Activated CD4-positive, alpha-beta memory T cell treated with anti-CD3 and anti-CD28 coated beads for 36 hours (primary cell): ENCODE results near the gene BUB3. TPM values are rescaled to one million over a fixed set of nuclear protein-coding genes. Genes with fewer than 3 reads are reported as not detected.

Source experiments
- CTCF ChIA-PET: fragments of 350-600 bp; sonication (Branson Sonifier 250); formaldehyde crosslinking; loops from one replicate; lab custom pipeline; 2021; ENCODE audit warnings: antibody characterized with exemption, inconsistent platforms; lab: Charles Lee
- POLR2A ChIA-PET: fragments of 350-600 bp; sonication (Branson Sonifier 250); formaldehyde crosslinking; loops from one replicate; lab custom pipeline; 2021; ENCODE audit warnings: antibody characterized with exemption; lab: Charles Lee
- DNase-seq: peaks from one replicate; pipeline ENCODE4 v3.0.0-alpha.2; 2020
- H3K27ac Mint-ChIP-seq: one replicate; pipeline ENCODE4 v1.8.0; 2021; ENCODE audit warnings: mixed read lengths
- H3K27me3 Mint-ChIP-seq: one replicate; pipeline ENCODE4 v1.8.0; 2021; ENCODE audit warnings: mixed read lengths
- H3K36me3 Mint-ChIP-seq: one replicate; pipeline ENCODE4 v1.8.0; 2021; ENCODE audit warnings: mixed read lengths
- H3K4me1 Mint-ChIP-seq: one replicate; pipeline ENCODE4 v1.8.0; 2021; ENCODE audit warnings: low read depth, mixed read lengths
- H3K4me3 Mint-ChIP-seq: one replicate; pipeline ENCODE4 v1.8.0; 2021; ENCODE audit warnings: mild to moderate bottlenecking, mixed read lengths
- H3K9me3 Mint-ChIP-seq: one replicate; pipeline ENCODE4 v1.8.0; 2021; ENCODE audit warnings: mixed read lengths
- intact Hi-C: fragments of 100-400 bp; cut with micrococcal nuclease; formaldehyde crosslinking; loops from one replicate; pipeline ENCODE4 v1.15.1; 2023
- total RNA-seq, 2 experiments: library from RNA; stranded (reverse); gene quantifications; one replicate each; pipeline ENCODE4 v1.2.3, GENCODE V29; 2021

BUB3 gene
- total RNA-seq, 2 experiments from 2014 or later = 259 to 265 TPM

- H3K27me3 Mint-ChIP-seq = peaks cover 46% of the 10 kb centered on the region
- intact Hi-C loops = loop anchor here (2.0 to 10.0 kb wide), 2 partner anchors 16 to 946 kb away; partner anchors contain the start of gene CHST15
- CTCF ChIA-PET = interaction anchor here (1.1 to 4.0 kb wide), 3 partner anchors 9 to 169 kb away, joined by 5 to 24 read pairs (median 22); partner anchors contain the start of gene PSTK
- peaks cover 52% of the 10 kb centered on the region for H3K4me1 Mint-ChIP-seq
- peaks cover 5% of the 10 kb centered on the region for H3K36me3 Mint-ChIP-seq
- no peak for DNase-seq
- H3K4me3 Mint-ChIP-seq = peak overlapping the region; percentile 58
- POLR2A ChIA-PET = interaction anchor here (1.2 kb wide), 1 partner anchor 14 kb away, joined by 3 read pairs; no protein-coding TSS in a partner anchor
- no peaks in the 10 kb centered on the region for H3K9me3 Mint-ChIP-seq
- peak overlapping the region; percentile 39 for H3K27ac Mint-ChIP-seq
These were observed 5.0 kb upstream of the BUB3 start for GRCh38 chr10:123149162-123149567.

GRCh38 chr10:123149568-123150270 is 4.5 kb upstream of the BUB3 start:
- Mint-ChIP-seq H3K4me3 (peak overlapping the region; percentile 73), H3K4me1 (peaks cover 47% of the 10 kb centered on the region), H3K9me3 (no peaks in the 10 kb centered on the region), H3K27ac (no peak overlapping the region), H3K36me3 (peaks cover 7% of the 10 kb centered on the region), H3K27me3 (peaks cover 40% of the 10 kb centered on the region)
- CTCF ChIA-PET = interaction anchor here (1.1 to 4.0 kb wide), 3 partner anchors 9 to 169 kb away, joined by 5 to 24 read pairs (median 22); partner anchors contain the start of gene PSTK
- POLR2A ChIA-PET = interaction anchor here (0.9 to 1.2 kb wide), 5 partner anchors 9 to 137 kb away, joined by 3 to 4 read pairs (median 3); no protein-coding TSS in a partner anchor
- intact Hi-C loops = loop anchor here (2.0 to 10.0 kb wide), 5 partner anchors 17 to 1645 kb away; partner anchors contain the start of genes C10orf88, CHST15, EEF1AKMT2 and LHPP
- DNase-seq = peak; percentile 59

GRCh38 chr10:123150271-123150985 is 3.8 kb upstream of the BUB3 start:
- intact Hi-C loops = loop anchor here (5.0 to 10.0 kb wide), 3 partner anchors 198 to 1644 kb away; partner anchors contain the start of genes C10orf88, EEF1AKMT2 and LHPP
- peaks cover 42% of the 10 kb centered on the region for H3K4me1 Mint-ChIP-seq
- no peak overlapping the region for H3K27ac Mint-ChIP-seq
- ChIA-PET CTCF (interaction anchor here (1.6 to 4.0 kb wide), 3 partner anchors 10 to 107 kb away, joined by 3 to 24 read pairs (median 22); no protein-coding TSS in a partner anchor), POLR2A (interaction anchor here (0.9 to 1.2 kb wide), 6 partner anchors 9 to 136 kb away, joined by 3 to 4 read pairs (median 3); no protein-coding TSS in a partner anchor)
- no peaks in the 10 kb centered on the region for H3K9me3 Mint-ChIP-seq
- H3K36me3 Mint-ChIP-seq = peaks cover 14% of the 10 kb centered on the region
- peak; percentile 54 for DNase-seq
- H3K4me3 Mint-ChIP-seq = peak overlapping the region; percentile 73
- peaks cover 33% of the 10 kb centered on the region for H3K27me3 Mint-ChIP-seq

GRCh38 chr10:123150986-123151736 is 3.0 kb upstream of the BUB3 start:
- Mint-ChIP-seq H3K4me3 (peak overlapping the region; percentile 65), H3K27me3 (peaks cover 26% of the 10 kb centered on the region), H3K4me1 (peaks cover 42% of the 10 kb centered on the region), H3K36me3 (peaks cover 20% of the 10 kb centered on the region), H3K9me3 (no peaks in the 10 kb centered on the region), H3K27ac (no peak overlapping the region)
- intact Hi-C loops = loop anchor here (5.0 to 10.0 kb wide), 3 partner anchors 199 to 1644 kb away; partner anchors contain the start of genes C10orf88, EEF1AKMT2 and LHPP
- peak; percentile 54 for DNase-seq
- POLR2A ChIA-PET = interaction anchor here (0.9 to 1.0 kb wide), 2 partner anchors 8 to 10 kb away, joined by 3 read pairs; no protein-coding TSS in a partner anchor
- CTCF ChIA-PET = interaction anchor here (1.6 to 4.0 kb wide), 3 partner anchors 11 to 108 kb away, joined by 3 to 24 read pairs (median 22); no protein-coding TSS in a partner anchor

GRCh38 chr10:123151737-123152135 is 2.5 kb upstream of the BUB3 start:
- H3K27ac Mint-ChIP-seq = no peak overlapping the region
- CTCF ChIA-PET = interaction anchor here (1.6 to 4.0 kb wide), 3 partner anchors 12 to 108 kb away, joined by 3 to 24 read pairs (median 22); no protein-coding TSS in a partner anchor
- DNase-seq = no peak
- intact Hi-C loops = loop anchor here (5.0 to 10.0 kb wide), 3 partner anchors 199 to 1643 kb away; partner anchors contain the start of genes C10orf88, EEF1AKMT2 and LHPP
- H3K27me3 Mint-ChIP-seq = peaks cover 23% of the 10 kb centered on the region
- peaks cover 25% of the 10 kb centered on the region for H3K36me3 Mint-ChIP-seq
- POLR2A ChIA-PET = no interaction called here
- peak overlapping the region; percentile 65 for H3K4me3 Mint-ChIP-seq
- H3K4me1 Mint-ChIP-seq = peaks cover 46% of the 10 kb centered on the region
- no peaks in the 10 kb centered on the region for H3K9me3 Mint-ChIP-seq

GRCh38 chr10:123153486-123154091 is 613 bp upstream of the BUB3 start:
- Mint-ChIP-seq H3K27ac (peak overlapping the region; percentile 100), H3K36me3 (peaks cover 44% of the 10 kb centered on the region), H3K4me1 (peaks cover 60% of the 10 kb centered on the region), H3K27me3 (peaks cover 16% of the 10 kb centered on the region), H3K4me3 (peak overlapping the region; percentile 100), H3K9me3 (no peaks in the 10 kb centered on the region)
- CTCF ChIA-PET = interaction anchor here (0.6 to 1.2 kb wide), 4 partner anchors 21 to 243 kb away, joined by 3 to 5 read pairs (median 4); partner anchors contain the start of gene IKZF5
- POLR2A ChIA-PET = interaction anchor here (0.6 to 1.9 kb wide), 5 partner anchors 8 to 133 kb away, joined by 3 to 8 read pairs (median 6); no protein-coding TSS in a partner anchor
- intact Hi-C loops = loop anchor here (1.0 to 10.0 kb wide), 10 partner anchors 19 to 1641 kb away; partner anchors contain the start of genes C10orf88, EEF1AKMT2, FAM24B and HMX3
- DNase-seq = no peak

GRCh38 chr10:123154711-123155505 is 706 bp downstream of the BUB3 start:
- ChIA-PET CTCF (interaction anchor here (0.7 to 1.2 kb wide), 3 partner anchors 147 to 1307 kb away, joined by 3 to 5 read pairs (median 3); partner anchors contain the start of genes IKZF5 and LHPP), POLR2A (interaction anchor here (0.8 to 1.9 kb wide), 4 partner anchors 9 to 132 kb away, joined by 3 to 8 read pairs (median 6); no protein-coding TSS in a partner anchor)
- peaks cover 49% of the 10 kb centered on the region for H3K36me3 Mint-ChIP-seq

GRCh38 chr10:123156078-123156477 is 1.9 kb downstream of the BUB3 start:
- peak overlapping the region; percentile 100 for H3K4me3 Mint-ChIP-seq
- peak overlapping the region; percentile 58 for H3K27ac Mint-ChIP-seq
- H3K9me3 Mint-ChIP-seq = no peaks in the 10 kb centered on the region
- ChIA-PET POLR2A (no interaction called here), CTCF (interaction anchor here (1.0 to 1.2 kb wide), 2 partner anchors 23 to 112 kb away, joined by 3 to 5 read pairs; no protein-coding TSS in a partner anchor)
- H3K36me3 Mint-ChIP-seq = peaks cover 58% of the 10 kb centered on the region
- H3K4me1 Mint-ChIP-seq = peaks cover 71% of the 10 kb centered on the region
- DNase-seq = no peak
- H3K27me3 Mint-ChIP-seq = no peaks in the 10 kb centered on the region
- intact Hi-C loops = loop anchor here (10.0 kb wide), 1 partner anchor 1639 kb away; the partner anchor contains the start of gene EEF1AKMT2

More at GRCh38 chr10:123154711-123155505, 706 bp downstream of the BUB3 start:
- peaks cover 7% of the 10 kb centered on the region for H3K27me3 Mint-ChIP-seq
- intact Hi-C loops = loop anchor here (1.0 to 10.0 kb wide), 10 partner anchors 20 to 1640 kb away; partner anchors contain the start of genes C10orf88, EEF1AKMT2, FAM24B and HMX3
- H3K27ac Mint-ChIP-seq = peak overlapping the region; percentile 100
- peak; percentile 66 for DNase-seq
- peak overlapping the region; percentile 100 for H3K4me3 Mint-ChIP-seq
- peaks cover 66% of the 10 kb centered on the region for H3K4me1 Mint-ChIP-seq
- H3K9me3 Mint-ChIP-seq = no peaks in the 10 kb centered on the region

GRCh38 chr10:123157210-123157609 is 3.0 kb downstream of the BUB3 start:
- Mint-ChIP-seq H3K27ac (peak overlapping the region; percentile 26), H3K4me3 (peak overlapping the region; percentile 36), H3K36me3 (peaks cover 67% of the 10 kb centered on the region), H3K9me3 (no peaks in the 10 kb centered on the region), H3K27me3 (no peaks in the 10 kb centered on the region), H3K4me1 (peaks cover 75% of the 10 kb centered on the region)
- DNase-seq = no peak
- intact Hi-C loops = loop anchor here (10.0 kb wide), 1 partner anchor 1638 kb away; the partner anchor contains the start of gene EEF1AKMT2
- POLR2A ChIA-PET = no interaction called here
- CTCF ChIA-PET = no interaction called here
